NB4 (cell line): Measurements from ENCODE around the gene KEL.

Experiments
- POLR2A ChIP-seq: IDR thresholded peaks from 2 replicates; pipeline ENCODE4 v1.6.1; 2011; ENCODE audit warnings: mild to moderate bottlenecking; ENCODE audit not compliant: insufficient read length; ENCODE audit errors: extremely low read depth
- TF ChIP-seq, protein P1 (sequence below): IDR thresholded peaks from one replicate; pipeline ENCODE4 v1.5.1; 2012; ENCODE audit warnings: low read depth, low read length

GRCh38 chr7:142917447-142917846 lies 44.7 kb downstream of the KEL start:
- TF ChIP-seq, protein P1, sequence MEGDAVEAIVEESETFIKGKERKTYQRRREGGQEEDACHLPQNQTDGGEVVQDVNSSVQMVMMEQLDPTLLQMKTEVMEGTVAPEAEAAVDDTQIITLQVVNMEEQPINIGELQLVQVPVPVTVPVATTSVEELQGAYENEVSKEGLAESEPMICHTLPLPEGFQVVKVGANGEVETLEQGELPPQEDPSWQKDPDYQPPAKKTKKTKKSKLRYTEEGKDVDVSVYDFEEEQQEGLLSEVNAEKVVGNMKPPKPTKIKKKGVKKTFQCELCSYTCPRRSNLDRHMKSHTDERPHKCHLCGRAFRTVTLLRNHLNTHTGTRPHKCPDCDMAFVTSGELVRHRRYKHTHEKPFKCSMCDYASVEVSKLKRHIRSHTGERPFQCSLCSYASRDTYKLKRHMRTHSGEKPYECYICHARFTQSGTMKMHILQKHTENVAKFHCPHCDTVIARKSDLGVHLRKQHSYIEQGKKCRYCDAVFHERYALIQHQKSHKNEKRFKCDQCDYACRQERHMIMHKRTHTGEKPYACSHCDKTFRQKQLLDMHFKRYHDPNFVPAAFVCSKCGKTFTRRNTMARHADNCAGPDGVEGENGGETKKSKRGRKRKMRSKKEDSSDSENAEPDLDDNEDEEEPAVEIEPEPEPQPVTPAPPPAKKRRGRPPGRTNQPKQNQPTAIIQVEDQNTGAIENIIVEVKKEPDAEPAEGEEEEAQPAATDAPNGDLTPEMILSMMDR: no peak
- TF ChIP-seq POLR2A: no peak
